MM.1S (cell line): ENCODE measurements around the gene VPS13A.

Source experiments
- DNase-seq: peaks from one replicate; pipeline ENCODE4 v3.0.0-alpha.2; 2015
- H2AFZ ChIP-seq: fragments of 300-600 bp; sonication (generic); 2 replicates; pipeline ENCODE4 v1.6.0; 2016; ENCODE audit warnings: antibody characterized with exemption, low read length
- H3F3A ChIP-seq: fragments of 300-600 bp; sonication (generic); 2 replicates; pipeline ENCODE4 v1.6.1; 2016; ENCODE audit warnings: mild to moderate bottlenecking, antibody characterized with exemption, low read length, moderate library complexity, mixed read lengths; ENCODE audit not compliant: insufficient read depth
- H3K27ac ChIP-seq: fragments of 300-600 bp; sonication (generic); 2 replicates; pipeline ENCODE4 v1.5.1; 2016; ENCODE audit warnings: mild to moderate bottlenecking, low read length
- H3K27me3 ChIP-seq: fragments of 300-600 bp; sonication (generic); replicated peaks from 2 replicates; pipeline ENCODE4 v1.6.0; 2016; ENCODE audit warnings: low read length; ENCODE audit not compliant: insufficient read depth
- H3K36me3 ChIP-seq: fragments of 300-600 bp; sonication (generic); replicated peaks from 2 replicates; pipeline ENCODE4 v1.6.1; 2016; ENCODE audit warnings: mild to moderate bottlenecking, low read length, mixed read lengths; ENCODE audit not compliant: insufficient read depth
- H3K4me1 ChIP-seq: fragments of 300-600 bp; sonication (generic); 2 replicates; pipeline ENCODE4 v1.6.1; 2016; ENCODE audit warnings: low read length, mixed read lengths
- H3K4me2 ChIP-seq: fragments of 300-600 bp; sonication (generic); 2 replicates; pipeline ENCODE4 v1.6.0; 2016; ENCODE audit warnings: low read depth, low read length
- H3K4me3 ChIP-seq: fragments of 300-600 bp; sonication (generic); 2 replicates; pipeline ENCODE4 v1.5.1; 2016; ENCODE audit warnings: low read length, mixed read lengths
- H3K79me2 ChIP-seq: fragments of 300-600 bp; sonication (generic); 2 replicates; pipeline ENCODE4 v1.6.1; 2016; ENCODE audit warnings: mixed run types, low read length, mixed read lengths
- H3K9ac ChIP-seq: fragments of 300-600 bp; sonication (generic); 2 replicates; pipeline ENCODE4 v1.6.1; 2016; ENCODE audit warnings: low read length, mixed read lengths
- H3K9me2 ChIP-seq: fragments of 300-600 bp; sonication (generic); replicated peaks from 2 replicates; pipeline ENCODE4 v1.6.1; 2016; ENCODE audit warnings: mild to moderate bottlenecking, low read length, mixed read lengths; ENCODE audit not compliant: insufficient read depth
- H3K9me3 ChIP-seq: fragments of 300-600 bp; sonication (generic); replicated peaks from 2 replicates; pipeline ENCODE4 v1.6.1; 2016; ENCODE audit warnings: mild to moderate bottlenecking, low read length, mixed read lengths; ENCODE audit not compliant: insufficient read depth
- H4K20me1 ChIP-seq: fragments of 300-600 bp; sonication (generic); 2 replicates; pipeline ENCODE4 v1.6.1; 2016; ENCODE audit warnings: mild to moderate bottlenecking, low read length, moderate library complexity, mixed read lengths; ENCODE audit not compliant: insufficient read depth
- CTCF ChIP-seq: fragments of 300-600 bp; sonication (generic); IDR thresholded peaks from 2 replicates; pipeline ENCODE4 v1.5.1; 2016; ENCODE audit warnings: antibody characterized with exemption, low read length, mixed read lengths
- EZH2 ChIP-seq: fragments of 300-600 bp; sonication (generic); optimal IDR thresholded peaks from 2 replicates; pipeline ENCODE3; 2017; ENCODE audit warnings: low read depth, mild to moderate bottlenecking, antibody characterized with exemption, low read length, mixed read lengths
- EZH2phosphoT487 ChIP-seq: fragments of 300-600 bp; sonication (generic); IDR thresholded peaks from 2 replicates; pipeline ENCODE4 v1.6.1; 2018; ENCODE audit warnings: antibody characterized with exemption, low read length

Gene VPS13A

GRCh38 chr9:77290373-77290772 lies 113.0 kb downstream of the VPS13A start:
- Histone ChIP-seq H3K4me3 (no peak overlapping the region), H3K36me3 (no peaks in the 10 kb centered on the region)

DNA sequence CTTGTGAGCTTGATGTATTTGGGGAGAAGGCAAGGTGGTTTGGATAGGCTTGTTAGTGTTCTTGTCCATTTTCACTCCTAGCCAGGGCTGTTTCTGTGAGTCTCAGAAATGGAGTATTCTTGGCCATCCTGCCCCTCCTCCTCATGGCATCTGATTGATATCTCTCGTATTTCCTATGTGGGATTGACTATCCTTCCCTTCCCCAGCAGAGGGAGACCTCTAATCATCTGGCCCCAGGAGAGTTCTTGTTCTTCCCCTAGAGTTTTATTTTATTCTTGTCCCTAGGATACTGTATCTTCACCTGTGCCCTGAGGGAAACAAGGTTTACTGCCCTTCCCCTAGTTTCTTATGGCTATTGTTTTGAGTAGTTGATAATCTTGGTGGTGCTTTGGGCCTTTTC lies 114.4 kb downstream of the VPS13A start:
- TF ChIP-seq EZH2, result no peak
- TF ChIP-seq CTCF, result peak; percentile 40
- Histone ChIP-seq H3K27me3 (no peaks in the 10 kb centered on the region), H3K4me1 (no peaks in the 10 kb centered on the region), H2AFZ (no peak overlapping the region), H3K27ac (no peak overlapping the region), H3F3A (no peaks in the 10 kb centered on the region), H3K36me3 (no peaks in the 10 kb centered on the region), H4K20me1 (no peaks in the 10 kb centered on the region), H3K9me3 (no peaks in the 10 kb centered on the region), H3K79me2 (no peaks in the 10 kb centered on the region), H3K9ac (no peak overlapping the region), H3K4me3 (no peak overlapping the region), H3K4me2 (no peak overlapping the region), H3K9me2 (no peaks in the 10 kb centered on the region)
- no peak for DNase-seq

More at GRCh38 chr9:77290373-77290772, 113.0 kb downstream of the VPS13A start:
- Histone ChIP-seq H3K9me3 (no peaks in the 10 kb centered on the region), H3F3A (no peaks in the 10 kb centered on the region), H3K27ac (no peak overlapping the region), H3K4me1 (no peaks in the 10 kb centered on the region), H4K20me1 (no peaks in the 10 kb centered on the region), H3K4me2 (no peak overlapping the region), H3K9ac (no peak overlapping the region), H2AFZ (no peak overlapping the region), H3K27me3 (no peaks in the 10 kb centered on the region), H3K9me2 (no peaks in the 10 kb centered on the region), H3K79me2 (no peaks in the 10 kb centered on the region)
- TF ChIP-seq CTCF, result no peak
- no peak for TF ChIP-seq EZH2phosphoT487
- no peak for TF ChIP-seq EZH2
- DNase-seq, result no peak

DNA sequence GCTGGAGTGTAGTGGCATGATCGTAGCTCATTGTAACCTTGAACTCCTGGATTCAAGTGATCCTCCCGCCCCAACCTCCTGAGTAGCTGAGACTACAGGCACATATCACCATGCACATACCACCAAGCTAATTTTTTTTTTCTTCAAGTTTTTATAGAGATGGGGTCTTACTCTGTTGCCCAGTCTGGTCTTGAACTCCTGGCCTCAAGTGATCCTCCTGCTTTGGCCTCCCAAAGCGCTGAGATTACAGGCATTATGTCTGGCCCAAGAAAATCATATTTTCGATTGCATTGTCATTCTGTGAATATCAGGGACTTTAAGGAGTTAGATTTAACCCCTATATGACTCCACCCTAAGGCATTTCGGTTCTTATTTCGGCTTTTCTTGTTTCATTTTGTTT lies 116.6 kb downstream of the VPS13A start:
- H3K9me3 ChIP-seq, result no peaks in the 10 kb centered on the region
- no peak overlapping the region for H2AFZ ChIP-seq
- H3K79me2 ChIP-seq, result no peaks in the 10 kb centered on the region
- TF ChIP-seq CTCF, result no peak
- TF ChIP-seq EZH2phosphoT487, result no peak
- no peak for TF ChIP-seq EZH2
- H3K27me3 ChIP-seq, result no peaks in the 10 kb centered on the region
- no peak overlapping the region for H3K4me3 ChIP-seq
- no peaks in the 10 kb centered on the region for H3K9me2 ChIP-seq
- H3K4me1 ChIP-seq, result no peaks in the 10 kb centered on the region
- H3K36me3 ChIP-seq, result no peaks in the 10 kb centered on the region
- no peaks in the 10 kb centered on the region for H4K20me1 ChIP-seq
- H3K4me2 ChIP-seq, result no peak overlapping the region; the same call in 1 of the 2 replicates
- no peak overlapping the region for H3K27ac ChIP-seq
- no peaks in the 10 kb centered on the region for H3F3A ChIP-seq
- no peak overlapping the region for H3K9ac ChIP-seq
- no peak for DNase-seq
